NCI-H1417 treated with DMSO at 0.1 percent for 48 hours (cell line): ENCODE data around the gene BSX.

Source experiments
- DNase-seq: peaks from one replicate; lab custom pipeline; 2025; lab: John Stamatoyannopoulos, UW

BSX gene

DNA sequence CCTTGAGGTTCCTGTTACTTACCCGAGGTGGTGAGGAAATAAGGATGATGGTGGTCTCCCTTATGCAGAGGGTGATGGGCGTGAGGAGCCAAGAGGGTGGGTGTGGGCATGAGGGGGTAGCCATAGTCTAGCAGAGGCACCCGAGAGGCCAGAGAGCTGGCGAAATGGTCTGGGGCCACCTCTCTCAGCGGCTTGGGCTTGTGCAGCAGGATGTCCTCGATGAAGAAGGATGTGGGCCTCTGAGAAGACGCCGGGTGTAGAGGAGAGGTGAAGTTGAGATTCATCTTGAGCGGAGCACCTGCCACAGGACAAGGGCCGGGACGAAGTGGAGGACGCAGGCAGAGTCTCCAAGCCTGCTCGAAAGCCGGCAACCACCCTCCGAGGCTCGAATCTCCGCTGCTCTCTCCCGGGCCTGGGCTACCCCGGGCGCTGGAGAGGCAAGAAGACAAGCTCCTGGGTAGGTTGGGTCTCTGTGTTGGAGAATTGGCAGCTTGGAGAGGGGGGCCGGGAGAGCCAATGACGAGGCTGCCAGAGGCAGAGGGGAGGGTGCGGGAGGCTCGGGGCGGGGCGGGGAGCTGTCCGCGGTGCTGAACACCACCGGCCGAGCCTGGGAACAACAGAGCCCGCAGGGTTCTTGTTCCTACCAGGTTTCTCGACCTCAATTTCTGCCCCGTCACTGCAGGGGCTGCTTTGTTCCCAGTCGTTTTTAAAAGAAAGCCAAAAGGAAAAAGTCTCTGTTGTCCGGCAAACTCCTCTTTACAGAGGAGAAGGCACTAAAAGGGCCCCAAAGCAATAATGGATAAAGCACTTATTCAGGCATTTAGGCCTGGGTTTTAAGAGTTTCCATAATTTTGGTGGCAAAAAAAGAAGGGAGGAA lies at the start of gene BSX:
BSX (minus strand) TSS at position 447 of the 877 bp plus-strand sequence; CDS start at position 284, 163 bp downstream.
- DNase-seq: no peak

DNA sequence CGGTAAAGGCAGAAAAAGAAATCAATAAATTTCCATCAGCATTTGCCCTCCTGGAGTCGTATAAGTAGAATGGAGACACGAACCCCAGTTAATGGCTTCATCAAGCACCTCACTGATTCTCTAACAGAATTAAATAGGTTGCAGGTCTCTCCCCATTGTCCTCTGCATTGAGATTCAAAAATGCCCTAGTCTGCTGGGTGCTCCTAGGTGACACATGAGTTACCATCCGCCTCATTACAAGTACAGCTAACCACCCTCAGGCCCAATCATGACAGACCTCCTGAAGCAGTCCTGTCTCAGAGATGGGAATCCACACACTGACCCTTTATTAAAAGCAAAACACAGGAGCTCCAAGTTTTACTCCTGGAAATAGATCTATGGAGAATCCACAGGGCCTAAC lies 48.9 kb upstream of the BSX start:
- no peak for DNase-seq

DNA sequence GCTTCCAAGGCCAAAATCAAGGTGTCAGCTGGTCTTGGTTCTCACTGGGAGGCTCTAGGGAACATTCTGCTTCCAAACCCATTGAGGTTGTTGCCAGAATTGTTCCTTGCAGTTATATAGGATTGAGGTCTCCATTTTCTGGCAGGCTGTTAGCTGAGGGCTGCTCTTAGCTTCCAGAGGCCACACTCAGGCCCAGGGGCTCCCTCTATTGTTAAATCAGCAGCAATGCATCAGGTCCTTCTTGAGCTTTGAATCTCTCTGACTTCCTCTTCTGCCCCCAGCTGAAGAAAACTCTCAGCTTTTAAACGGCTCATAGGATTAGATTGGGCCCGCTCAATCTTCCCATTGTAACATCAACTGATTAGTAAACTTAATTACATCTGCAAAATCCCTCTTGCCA lies 39.3 kb upstream of the BSX start:
- DNase-seq: no peak

GRCh38 chr11:123018702-123019101 lies 37.1 kb upstream of the BSX start:
- no peak for DNase-seq

GRCh38 chr11:123011510-123011909 lies 29.9 kb upstream of the BSX start:
- no peak for DNase-seq

GRCh38 chr11:123006860-123007542 lies 25.4 kb upstream of the BSX start:
- no peak for DNase-seq

DNA sequence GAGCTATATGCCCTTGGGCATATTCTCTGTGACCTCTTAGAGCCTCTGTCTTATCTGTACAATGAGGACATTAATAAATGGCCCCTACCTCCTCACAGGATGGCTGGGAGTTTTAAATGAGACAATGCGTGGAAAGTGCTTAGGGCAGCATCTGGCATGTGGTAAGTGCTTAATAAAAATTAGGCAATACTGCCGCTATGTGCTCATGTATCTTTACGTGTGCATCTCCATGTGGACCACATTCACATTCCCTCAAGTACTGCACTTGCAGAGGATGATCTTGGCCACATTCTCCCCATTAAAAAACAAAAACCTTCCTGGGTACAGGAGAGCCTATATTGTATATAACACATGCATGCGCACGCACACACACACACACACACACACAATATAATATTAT lies 19.1 kb upstream of the BSX start:
- no peak for DNase-seq

DNA sequence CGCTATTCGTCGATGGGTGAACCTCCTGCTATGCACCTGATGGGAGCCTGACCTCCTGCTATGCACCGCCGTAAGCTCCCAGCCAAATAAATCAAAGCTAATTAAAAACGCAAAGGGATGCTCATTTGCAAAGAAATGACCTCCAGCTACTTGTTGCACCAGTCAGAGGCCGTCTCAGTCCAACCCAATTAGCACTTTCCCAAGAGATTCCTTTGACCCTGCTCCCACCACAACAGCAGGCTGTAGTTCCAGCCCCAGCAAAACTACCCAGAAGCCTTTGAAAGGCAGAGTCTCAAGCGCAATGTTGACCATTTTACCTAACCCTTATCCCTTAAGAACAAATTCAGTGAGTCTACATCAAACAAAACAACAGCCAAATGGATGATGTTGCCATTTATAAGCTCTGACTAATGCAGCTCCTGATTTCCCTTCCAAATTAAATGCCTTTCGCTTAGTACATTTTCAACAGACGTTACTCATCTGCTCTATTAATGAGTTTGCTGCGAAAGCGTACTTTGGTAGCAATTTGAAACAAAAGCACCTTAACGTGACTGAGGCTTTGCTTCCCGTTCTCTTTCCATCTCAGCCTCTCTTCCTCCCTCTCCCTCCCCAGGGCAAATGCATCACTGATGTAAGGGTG lies 17.2 kb upstream of the BSX start:
- DNase-seq: no peak

- DNase-seq: no peak
Observed at GRCh38 chr11:122995526-122995925, 13.9 kb upstream of the BSX start.

DNA sequence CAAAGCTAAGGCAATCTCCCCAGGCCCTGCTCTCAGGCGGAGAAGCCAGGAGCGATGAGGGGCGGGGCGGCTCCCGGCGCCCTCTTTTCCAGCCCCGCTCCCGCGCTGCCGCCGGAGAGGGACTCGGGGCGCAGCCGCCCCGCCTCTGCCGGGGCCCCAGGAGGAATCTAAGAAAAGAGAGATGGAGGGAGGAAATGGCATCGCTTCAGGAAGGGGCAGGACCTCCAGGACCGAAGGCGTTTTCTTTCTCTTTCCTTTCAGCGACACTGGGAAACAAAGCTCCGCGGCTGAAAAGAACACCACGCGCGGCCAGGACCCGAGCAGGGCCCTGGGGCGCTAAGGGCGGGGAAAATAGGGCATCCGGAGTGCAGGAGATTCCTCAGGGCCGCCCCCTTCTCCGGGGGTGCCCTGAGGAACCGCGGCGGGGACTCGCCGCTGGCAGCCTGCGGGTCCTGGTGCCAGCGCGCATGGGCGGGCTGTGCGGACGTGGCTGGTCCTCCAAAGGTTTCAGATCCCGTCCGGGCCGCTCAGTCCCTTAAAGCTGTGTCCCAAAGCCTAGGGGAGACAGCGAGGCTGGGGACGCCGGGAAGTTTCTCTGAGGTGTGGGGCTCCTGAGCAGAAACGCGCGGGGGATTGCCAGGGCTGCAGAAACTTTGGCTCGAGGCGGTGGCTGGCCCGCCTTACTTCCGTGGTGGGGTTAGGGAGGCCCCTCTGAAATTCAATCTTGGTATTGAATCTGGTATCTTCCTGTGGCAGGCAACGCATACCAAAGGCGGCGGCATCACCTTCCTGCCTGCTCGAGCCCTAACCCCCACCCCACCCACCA lies 2.8 kb upstream of the BSX start:
- DNase-seq: no peak

DNA sequence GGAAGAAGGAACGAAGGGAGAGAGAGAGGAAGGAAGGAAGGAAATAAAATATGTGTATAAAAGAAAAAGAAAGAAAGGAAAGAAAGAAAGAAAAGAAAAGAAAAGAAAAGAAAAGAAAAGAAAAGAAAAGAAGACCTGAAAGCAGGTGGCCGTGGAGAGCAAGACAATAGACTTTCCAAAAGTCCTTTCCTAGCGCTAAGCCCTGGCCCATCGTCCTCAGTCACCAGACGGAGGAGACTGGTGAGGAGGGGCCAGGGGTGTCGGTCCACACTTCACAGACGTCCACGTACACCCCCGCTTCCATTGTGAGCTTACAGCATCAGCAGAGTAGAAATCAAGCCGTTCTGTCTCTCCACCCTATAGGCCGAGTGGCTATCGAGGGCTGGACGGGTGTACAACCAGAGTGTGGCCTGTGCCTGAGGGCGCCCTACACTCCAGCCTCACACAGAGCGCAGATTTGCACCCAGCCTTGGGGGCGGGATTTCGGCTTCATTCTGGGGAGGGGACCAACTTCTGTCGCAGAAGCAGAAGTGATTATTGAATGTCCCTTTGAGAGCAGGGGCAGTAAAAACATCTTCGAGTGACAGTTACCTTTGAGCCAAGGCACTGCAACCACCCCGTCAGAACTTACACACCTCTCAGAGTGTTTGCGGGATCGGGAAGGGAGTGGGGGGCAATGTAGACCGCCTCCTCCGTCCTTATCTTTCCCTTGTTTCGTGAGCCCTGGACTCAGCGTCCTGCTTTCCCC lies 2.0 kb upstream of the BSX start:
- no peak for DNase-seq

DNA sequence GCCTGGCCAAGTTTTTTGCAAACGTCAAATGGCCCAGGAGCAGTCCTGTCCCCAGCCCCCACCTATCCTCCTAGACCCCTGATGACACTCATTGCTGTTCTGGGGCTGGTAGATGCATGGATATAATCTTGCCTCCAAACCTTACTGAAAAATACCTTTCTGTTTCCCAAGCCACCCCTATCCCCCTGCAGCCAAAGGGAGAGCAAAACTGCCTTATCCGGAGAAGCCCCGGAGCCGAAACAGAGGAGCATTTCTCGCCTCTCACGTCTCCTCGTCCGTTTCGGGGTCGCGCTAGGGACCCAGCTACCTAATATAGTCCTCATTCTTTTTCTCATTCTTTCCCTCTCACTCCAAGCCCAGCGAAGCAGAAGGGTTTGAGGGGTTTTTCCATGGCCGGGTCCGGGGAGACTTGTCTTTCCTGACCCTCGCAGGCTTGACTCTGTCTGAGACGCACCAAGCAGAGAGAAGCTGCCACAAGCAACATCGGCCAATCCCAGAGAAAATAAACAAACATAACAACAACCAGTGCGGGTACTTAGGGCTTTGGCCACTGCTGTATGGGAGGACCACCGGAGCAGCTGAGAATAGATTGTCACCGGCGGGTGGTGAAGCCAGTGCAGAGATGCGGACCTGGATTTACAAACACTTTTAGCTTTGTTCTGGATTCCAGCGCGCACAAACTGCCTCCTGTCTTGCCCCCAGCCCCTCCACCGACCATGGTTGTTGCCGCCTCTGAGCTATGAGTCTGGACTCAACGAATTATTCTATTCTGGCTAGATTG lies 1.6 kb downstream of the BSX start:
- DNase-seq: no peak

- no peak for DNase-seq
Observed at GRCh38 chr11:122979103-122979814, 2.4 kb downstream of the BSX start.

- DNase-seq: no peak
Observed at GRCh38 chr11:122978299-122978620, 3.4 kb downstream of the BSX start.

GRCh38 chr11:122977470-122978298 lies 4.0 kb downstream of the BSX start:
- no peak for DNase-seq

DNA sequence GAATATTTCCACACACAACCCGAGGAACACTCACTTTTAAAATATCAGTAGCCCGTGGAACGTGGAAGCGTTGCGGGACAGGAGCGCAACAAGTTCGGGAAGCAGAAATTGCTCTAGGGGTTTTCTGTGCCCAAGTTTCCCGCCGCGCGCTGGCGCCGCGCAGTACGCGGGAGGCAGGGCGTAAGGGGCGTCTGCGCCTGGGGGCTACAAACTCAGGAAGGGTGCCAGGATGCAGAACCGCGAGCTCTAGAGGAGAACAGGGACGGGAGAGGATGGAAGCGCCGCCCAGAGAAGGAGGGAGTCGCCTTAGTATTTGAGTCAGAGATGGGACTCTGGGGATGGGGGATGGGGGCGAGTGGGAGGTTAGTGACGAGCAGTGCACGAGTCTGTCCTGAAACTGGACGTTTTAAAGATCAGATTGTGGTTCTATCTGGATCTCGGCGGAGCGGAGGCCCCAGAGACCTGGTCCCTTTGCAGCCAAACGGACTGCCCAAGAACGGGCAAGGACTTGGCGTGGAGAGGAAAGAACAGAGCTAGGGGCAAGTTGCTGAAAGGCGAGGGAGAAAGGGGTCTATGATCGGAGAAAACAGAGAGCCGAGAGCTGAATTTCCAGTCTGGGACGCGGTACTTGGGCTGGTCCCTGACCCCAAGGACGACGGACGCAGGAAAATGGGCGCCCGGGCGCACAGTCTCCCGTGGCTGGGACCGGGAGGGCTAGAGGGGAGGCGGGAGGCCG lies 4.7 kb downstream of the BSX start:
- no peak for DNase-seq

DNA sequence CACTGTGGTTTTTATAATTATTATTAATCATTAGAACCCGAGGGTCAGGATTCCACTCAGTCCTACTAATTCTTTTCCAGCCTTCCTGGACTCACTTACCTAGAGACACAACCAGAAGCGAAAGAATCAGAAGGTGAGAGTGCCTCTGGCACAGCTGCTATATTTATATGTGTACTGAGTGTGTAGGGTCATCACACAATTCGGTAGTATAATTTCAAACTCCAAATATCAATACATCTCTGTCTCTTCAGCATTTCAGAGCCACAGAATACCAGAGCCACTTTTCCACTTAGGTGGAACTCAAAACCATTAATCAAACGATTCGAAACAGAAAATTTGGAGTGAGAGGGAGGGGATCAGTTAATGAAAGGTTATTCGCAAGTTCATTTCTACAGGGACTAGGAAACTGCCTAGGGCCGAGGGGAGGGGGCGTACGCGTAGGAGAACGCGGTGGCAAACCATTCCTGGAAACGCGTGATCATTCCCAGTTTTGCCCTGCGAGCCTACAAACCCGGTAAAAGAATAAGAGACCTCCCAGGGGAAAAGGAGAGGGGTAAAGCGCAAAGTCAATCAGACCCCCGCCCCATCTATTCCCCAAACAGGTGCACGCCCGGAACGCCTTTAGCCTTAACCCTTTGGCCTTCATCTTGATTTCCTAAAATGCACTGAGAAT lies 5.4 kb downstream of the BSX start:
- DNase-seq: no peak

DNA sequence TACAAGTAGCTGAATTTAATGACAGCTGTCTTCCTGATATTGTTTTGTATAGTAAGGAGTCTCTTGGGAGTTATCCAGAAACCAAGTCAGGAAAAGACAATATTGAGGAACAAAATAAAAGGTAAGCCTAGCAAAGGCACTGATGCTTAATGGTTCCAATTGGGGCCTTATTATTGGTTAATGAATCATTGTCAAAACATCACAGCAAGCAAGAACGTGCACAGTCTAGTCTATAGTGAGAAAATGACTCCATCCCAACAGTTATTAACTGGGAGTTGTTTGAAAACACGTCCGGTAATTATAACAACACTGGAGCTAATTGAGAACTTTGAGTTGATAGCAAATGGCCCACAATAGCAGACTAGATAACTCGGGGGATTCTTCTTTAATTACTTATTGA lies 17.7 kb downstream of the BSX start:
- DNase-seq: no peak
